Panc1 (cell line): ENCODE data around the gene FLG.

Source experiments
- SIN3A ChIP-seq: IDR thresholded peaks from 2 replicates; pipeline ENCODE4 v1.6.1; 2012; ENCODE audit warnings: low read depth, mild to moderate bottlenecking, low read length, moderate library complexity, borderline replicate concordance; ENCODE audit not compliant: insufficient read depth
- TCF7L2 ChIP-seq: IDR thresholded peaks from 2 replicates; pipeline ENCODE4 v1.6.1; 2011; ENCODE audit warnings: mild to moderate bottlenecking, low read depth, low read length, inconsistent platforms
- TF ChIP-seq, protein P1 (sequence below), 2 experiments: IDR thresholded peaks; 2 replicates each; pipeline ENCODE4 v1.6.1; 2011 to 2012; ENCODE audit warnings: low read depth in 2 of 2, control low read depth in 1 of 2, low read length in 1 of 2, mild to moderate bottlenecking in 1 of 2, moderate library complexity in 1 of 2; ENCODE audit not compliant: insufficient read depth in 1 of 2
- TF ChIP-seq, protein P2 (sequence below): fragments of 450-650 bp; IDR thresholded peaks from 2 replicates; pipeline ENCODE4 v1.5.1; 2017; ENCODE audit warnings: mild to moderate bottlenecking

DNA sequence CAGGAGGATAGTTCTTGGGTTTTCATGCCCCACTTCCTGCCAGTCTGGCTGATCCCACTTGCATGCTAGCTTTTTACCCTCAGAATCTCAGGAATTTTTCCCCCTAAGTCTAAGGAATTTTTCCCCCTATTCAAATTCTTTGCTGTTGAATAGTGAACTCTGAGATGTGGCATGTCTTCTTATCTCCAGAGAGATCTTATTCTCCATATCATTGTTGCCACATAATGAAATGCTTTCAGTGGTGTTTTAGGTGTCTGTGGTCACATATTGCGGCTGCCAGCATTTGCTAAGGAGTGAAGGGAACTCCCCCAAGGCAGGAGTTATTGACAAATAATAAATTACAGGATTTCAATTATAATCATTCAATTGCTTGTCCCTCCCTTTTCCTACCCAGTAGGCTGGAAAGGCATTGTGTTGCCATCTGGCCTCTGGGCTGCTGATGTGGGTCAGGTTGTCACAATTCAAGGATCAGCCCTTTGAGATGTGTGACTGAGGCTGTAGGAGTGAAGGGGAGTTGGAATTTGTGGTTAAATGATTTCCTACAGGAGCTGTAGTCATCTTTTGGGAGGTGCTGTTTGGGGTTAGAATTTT is 3.9 kb upstream of the FLG start:
- TF ChIP-seq, protein P1, sequence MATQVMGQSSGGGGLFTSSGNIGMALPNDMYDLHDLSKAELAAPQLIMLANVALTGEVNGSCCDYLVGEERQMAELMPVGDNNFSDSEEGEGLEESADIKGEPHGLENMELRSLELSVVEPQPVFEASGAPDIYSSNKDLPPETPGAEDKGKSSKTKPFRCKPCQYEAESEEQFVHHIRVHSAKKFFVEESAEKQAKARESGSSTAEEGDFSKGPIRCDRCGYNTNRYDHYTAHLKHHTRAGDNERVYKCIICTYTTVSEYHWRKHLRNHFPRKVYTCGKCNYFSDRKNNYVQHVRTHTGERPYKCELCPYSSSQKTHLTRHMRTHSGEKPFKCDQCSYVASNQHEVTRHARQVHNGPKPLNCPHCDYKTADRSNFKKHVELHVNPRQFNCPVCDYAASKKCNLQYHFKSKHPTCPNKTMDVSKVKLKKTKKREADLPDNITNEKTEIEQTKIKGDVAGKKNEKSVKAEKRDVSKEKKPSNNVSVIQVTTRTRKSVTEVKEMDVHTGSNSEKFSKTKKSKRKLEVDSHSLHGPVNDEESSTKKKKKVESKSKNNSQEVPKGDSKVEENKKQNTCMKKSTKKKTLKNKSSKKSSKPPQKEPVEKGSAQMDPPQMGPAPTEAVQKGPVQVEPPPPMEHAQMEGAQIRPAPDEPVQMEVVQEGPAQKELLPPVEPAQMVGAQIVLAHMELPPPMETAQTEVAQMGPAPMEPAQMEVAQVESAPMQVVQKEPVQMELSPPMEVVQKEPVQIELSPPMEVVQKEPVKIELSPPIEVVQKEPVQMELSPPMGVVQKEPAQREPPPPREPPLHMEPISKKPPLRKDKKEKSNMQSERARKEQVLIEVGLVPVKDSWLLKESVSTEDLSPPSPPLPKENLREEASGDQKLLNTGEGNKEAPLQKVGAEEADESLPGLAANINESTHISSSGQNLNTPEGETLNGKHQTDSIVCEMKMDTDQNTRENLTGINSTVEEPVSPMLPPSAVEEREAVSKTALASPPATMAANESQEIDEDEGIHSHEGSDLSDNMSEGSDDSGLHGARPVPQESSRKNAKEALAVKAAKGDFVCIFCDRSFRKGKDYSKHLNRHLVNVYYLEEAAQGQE (IDR thresholded peaks at IDR 0.05; ENCODE audit: insufficient read depth in 1 of 2, low read depth in 2 of 2, low read length in 1 of 2): no peak
- TF ChIP-seq, protein P2, sequence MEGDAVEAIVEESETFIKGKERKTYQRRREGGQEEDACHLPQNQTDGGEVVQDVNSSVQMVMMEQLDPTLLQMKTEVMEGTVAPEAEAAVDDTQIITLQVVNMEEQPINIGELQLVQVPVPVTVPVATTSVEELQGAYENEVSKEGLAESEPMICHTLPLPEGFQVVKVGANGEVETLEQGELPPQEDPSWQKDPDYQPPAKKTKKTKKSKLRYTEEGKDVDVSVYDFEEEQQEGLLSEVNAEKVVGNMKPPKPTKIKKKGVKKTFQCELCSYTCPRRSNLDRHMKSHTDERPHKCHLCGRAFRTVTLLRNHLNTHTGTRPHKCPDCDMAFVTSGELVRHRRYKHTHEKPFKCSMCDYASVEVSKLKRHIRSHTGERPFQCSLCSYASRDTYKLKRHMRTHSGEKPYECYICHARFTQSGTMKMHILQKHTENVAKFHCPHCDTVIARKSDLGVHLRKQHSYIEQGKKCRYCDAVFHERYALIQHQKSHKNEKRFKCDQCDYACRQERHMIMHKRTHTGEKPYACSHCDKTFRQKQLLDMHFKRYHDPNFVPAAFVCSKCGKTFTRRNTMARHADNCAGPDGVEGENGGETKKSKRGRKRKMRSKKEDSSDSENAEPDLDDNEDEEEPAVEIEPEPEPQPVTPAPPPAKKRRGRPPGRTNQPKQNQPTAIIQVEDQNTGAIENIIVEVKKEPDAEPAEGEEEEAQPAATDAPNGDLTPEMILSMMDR: no peak
- TF ChIP-seq SIN3A (no peak), TCF7L2 (no peak)
